CD4-positive, alpha-beta T cell treated with Interferon gamma for 1 hour (primary cell): ENCODE data around the gene SPON1.
"Not testable (repeated sequence)": the region's sequence is repeated elsewhere in the genome, so short reads cannot be mapped to it uniquely, and the experiment has no call there.

Experiments
- DNase-seq: peaks from one replicate; pipeline ENCODE4 v3.0.0-alpha.2; 2020

SPON1 gene

DNA sequence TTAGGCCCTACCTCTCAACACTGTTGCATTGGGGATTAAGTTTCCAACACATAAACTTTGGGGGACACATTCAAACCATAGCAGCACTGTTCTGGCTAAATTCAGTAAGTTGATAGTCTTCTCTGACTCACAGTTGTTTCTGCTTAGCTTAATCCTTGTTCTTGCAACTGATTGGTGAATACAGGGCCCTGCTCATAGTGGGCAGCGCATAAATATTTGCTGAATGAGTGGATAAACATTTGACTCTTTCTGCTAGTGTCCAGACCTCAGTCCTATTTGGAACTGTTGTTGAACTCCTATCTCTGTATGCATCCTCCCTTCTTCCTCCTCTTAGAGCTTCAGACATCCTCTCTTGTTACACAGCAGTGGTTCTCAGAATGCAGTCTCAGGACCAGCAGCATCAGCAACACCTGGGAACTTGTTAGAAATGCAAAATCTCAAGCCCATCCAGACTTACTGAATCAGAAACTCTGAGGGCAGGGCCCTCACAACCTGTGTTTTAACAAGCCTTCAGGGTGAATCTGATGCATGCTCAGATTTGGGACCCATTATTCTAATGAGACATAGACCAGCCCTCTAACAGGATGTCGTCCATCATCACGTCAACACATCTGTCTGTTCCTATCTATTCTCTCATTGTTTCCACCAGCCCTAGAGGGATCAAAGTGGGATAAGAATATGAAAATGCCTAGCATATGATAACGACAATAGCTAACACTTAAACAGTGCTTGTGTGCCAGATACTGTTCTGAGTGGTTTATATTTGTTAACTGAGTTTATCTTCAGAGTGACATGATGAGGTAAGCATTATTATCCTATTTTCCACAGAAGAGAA, 22.3 kb downstream of the SPON1 start:
- no peak for DNase-seq

GRCh38 chr11:13986695-13987094, 24.2 kb downstream of the SPON1 start:
- DNase-seq: not testable (repeated sequence)

- not testable (repeated sequence) for DNase-seq
Measured at GRCh38 chr11:13992158-13992856, 29.8 kb downstream of the SPON1 start.

DNA sequence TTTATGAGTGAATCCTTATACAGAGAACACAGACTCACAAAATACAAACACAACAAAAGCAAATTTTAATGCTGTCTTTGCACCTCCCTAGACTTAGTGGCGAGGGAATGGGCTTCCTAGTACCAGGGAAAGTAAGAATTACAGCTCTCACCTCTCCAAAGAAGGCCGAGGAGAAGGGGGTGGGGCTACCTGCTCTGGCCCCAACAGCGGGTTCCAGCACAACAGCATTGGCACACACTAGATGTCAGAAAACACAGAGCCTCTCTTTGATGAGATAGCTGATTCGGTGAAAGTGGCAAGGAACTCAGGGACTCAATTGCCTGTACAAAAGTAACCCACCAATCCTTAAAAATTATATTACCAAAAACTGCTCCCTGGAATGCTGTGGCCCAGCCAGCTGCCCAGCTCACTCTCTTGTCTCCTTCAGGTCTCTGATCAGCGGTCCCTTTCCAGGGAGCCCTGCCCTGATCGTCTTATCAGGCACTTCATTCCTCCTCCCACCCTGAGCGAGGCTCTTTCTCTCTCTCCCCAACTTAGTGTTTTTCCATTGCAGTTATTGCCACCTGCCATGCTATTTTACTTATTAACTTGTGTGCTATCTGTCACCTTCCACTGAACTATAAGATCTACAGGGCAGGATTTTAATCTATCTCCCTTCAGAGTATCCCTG, 30.7 kb downstream of the SPON1 start:
- DNase-seq: no peak

DNA sequence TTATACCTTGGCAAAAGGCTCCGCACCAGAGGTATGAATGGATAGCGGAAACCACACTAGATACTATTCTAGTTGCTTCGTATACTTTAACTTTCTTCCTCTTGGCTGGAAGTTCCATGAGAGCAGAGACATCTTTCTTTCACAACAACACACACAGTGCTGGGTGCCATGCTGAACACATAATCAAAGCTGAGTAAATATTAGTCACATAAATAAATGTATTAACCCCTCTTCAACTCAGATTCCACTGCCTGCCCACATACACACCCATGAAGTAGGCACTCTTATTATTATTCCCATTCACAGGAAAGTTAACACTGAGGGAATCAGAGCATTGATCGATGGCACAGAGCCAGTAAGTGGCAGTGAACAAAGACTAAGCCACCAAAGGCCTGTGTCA, 35.4 kb downstream of the SPON1 start:
- no peak for DNase-seq

- no peak for DNase-seq
Measured at GRCh38 chr11:13999704-14000103, 37.2 kb downstream of the SPON1 start.

- DNase-seq: no peak
Measured at GRCh38 chr11:14001597-14001996, 39.1 kb downstream of the SPON1 start.

- no peak for DNase-seq
Measured at GRCh38 chr11:14007566-14007965, 45.0 kb downstream of the SPON1 start.

GRCh38 chr11:14010665-14011064, 48.1 kb downstream of the SPON1 start:
- no peak for DNase-seq

DNA sequence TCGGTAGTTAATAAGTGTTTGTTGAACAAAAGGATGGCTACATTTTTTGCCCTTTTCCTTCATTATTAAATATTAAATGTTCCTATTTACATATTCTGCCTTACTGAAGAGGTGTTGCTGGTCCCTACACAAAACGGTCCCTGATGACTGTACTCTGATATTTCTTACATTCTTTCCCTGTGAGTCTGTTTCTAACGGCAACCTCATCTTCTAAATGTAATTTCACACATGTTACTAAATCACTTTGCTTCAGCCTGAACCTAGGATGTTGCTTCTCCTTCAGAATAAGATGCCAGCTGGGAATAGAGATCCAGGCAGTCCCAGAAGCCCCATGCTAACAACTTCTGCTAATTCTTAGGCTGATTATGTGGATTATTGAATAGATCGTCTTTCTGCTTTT, 50.3 kb downstream of the SPON1 start:
- DNase-seq: no peak

DNA sequence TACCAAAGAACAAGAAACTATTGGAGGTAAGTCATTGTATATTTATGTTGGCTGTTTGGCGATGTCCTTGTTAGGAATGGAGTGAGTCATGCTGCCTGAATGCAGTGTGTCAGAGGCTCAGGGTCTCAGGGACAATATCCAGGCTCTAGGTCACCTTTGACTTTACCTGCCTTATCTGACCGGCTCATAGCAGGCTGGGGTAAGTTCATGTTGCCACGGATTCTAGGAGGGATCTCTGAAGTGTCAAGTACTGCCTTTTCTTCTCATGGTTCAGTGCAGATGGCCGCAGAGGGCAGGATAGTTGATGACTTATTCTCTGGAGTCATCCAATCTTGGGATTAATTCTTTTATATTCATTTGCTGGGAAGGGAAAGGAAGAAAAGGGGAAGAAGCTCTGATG, 53.2 kb downstream of the SPON1 start:
- DNase-seq: no peak

GRCh38 chr11:14018441-14018840, 55.9 kb downstream of the SPON1 start:
- DNase-seq: no peak

DNA sequence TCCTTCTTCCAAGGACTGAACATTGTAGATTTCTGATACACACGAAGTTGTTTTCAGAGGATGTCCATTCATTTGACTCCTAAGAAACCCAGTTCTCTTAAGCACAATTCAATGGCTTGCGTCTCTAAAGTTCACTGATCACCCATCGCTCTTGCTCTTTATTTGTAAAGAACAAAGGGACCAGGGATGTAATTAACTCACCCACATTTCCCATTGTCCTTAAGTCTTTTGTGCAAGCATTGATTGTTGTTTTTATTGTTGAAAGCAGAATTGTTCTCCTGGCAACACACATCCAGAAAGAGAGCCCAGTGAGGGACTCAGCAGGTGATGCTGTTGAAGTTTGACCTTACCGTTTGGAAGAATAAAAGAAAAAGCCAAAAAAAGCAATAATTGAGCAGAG, 59.2 kb downstream of the SPON1 start:
- no peak for DNase-seq

DNA sequence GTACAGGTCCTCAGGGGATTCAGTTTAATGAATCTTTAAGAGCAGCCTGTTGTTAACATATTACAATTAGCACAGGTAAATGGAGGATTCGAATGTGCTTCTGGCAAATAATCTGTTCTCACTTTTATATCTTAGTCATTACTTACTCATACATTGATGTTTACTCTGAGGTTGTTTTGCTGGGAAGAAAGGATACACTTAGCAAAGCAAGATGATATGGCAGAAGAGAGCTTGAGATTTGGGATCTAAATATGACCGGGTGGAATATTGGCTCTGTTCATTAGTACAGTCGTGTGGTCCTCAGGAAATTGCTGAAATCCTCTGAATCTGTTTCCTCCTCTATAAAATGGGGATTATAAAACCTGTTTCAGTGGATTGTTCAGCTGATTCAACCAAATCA, 59.7 kb downstream of the SPON1 start:
- no peak for DNase-seq

DNA sequence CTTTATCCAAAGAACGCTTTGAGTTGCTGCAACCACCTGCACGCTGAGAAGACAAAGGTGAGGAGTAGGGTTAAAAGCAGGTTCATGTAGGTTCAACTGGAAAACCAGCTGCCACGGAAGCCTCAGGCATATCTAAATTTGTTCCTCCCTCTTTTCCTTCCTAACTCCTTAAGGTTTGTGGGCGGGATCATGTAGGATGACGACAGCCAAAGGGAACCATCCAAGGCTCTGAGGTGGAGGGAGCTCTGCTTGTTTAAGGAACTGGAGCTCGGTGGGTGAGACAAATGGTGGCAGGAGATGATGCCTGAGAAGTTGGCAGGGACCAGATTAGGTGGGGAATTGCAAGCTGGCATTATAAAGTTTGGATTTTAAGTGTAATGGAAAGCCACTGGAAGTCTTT, 60.3 kb downstream of the SPON1 start:
- no peak for DNase-seq

- DNase-seq: no peak
Measured at GRCh38 chr11:14026961-14027360, 64.4 kb downstream of the SPON1 start.

- no peak for DNase-seq
Measured at GRCh38 chr11:14027525-14027924, 65.0 kb downstream of the SPON1 start.

DNA sequence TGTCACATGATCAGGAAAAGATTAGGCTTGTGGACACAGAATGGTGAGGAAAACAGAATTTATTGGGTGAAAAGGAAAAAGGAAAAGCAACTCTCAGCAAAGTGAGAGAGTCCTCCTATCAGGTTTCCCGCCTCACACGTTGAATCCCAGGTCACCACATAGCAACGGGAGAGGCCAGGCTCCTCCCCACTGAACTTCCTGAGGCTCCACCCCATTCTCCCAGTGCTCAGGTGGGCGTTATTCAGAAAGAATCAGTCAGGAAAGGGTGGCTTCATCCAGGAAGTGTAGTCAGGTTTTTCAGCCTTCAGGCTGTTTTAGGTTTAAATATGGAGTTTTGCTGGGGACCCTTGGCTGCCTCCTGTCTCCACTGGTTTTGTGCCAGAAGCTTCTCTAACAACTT, 66.9 kb downstream of the SPON1 start:
- DNase-seq: no peak

- no peak for DNase-seq
Measured at GRCh38 chr11:14029971-14030920, 67.7 kb downstream of the SPON1 start.

DNA sequence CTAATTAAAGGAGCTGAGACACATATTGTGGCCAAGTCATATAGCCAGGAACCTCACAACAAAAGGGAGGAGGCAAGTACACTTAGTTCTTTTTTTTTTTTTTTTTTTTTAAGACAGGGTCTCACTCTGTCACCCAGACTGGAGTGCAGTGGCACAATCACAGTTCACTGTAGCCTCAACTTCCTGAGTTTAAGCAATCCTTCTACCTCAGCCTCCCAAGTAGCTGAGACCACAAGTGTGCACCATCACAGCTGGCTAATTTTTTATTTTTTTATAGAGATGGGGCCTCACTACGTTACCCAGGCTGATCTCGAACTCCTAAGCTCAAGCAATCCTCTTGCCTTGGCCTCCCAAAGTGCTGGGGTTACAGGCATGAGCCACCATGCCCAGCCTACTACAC, 73.0 kb downstream of the SPON1 start:
- not testable (repeated sequence) for DNase-seq

- no peak for DNase-seq
Measured at GRCh38 chr11:14036469-14036868, 73.9 kb downstream of the SPON1 start.

- no peak for DNase-seq
Measured at GRCh38 chr11:14041040-14041439, 78.5 kb downstream of the SPON1 start.

GRCh38 chr11:14041565-14041964, 79.0 kb downstream of the SPON1 start:
- no peak for DNase-seq
